ENCODE measurements around the gene FCAMR.
A peak's percentile ranks its signal among the peaks of the same experiment; 100 is the strongest.

FCAMR gene

DNA sequence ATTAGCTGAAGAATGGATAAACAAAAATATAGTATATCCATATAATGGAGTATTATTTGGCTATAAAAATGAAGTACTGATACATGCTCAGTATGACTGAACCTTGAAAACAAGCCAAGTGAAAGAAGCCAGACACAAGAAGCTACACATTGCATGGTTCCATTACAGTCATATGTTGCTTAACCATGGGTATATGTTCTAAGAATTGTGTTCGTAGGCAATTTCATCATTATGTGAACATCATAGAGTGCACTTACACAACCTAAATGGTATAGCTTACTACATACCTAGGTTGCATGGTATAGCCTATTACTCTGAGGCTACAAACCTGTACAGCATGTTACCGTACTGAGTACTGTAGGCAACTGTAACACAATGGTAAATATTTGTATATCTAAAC is 28.6 kb upstream of the FCAMR start:
- no peak for DNase-seq (ENCODE audit: low read depth in 2 of 2)

DNA sequence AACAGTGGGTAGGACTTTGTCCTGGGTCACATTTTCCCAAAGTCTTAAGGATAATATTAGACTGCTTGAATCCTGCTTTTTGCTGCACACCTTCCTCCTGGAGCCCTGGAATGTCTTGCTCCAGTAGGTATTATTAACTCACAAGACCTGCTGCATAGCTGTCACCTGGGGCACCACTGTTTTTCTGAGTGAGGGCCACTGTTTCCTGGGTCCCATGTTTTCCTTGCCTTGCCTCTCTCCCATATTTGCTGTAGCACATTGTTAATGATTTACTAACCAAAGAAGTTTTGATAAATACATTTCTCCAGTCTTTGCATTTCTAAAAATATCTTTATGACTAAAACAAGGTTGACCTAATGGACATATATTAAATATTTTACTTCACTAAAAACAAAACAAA is 22.5 kb upstream of the FCAMR start:
- DNase-seq (ENCODE audit: low read depth in 2 of 2) = no peak

DNA sequence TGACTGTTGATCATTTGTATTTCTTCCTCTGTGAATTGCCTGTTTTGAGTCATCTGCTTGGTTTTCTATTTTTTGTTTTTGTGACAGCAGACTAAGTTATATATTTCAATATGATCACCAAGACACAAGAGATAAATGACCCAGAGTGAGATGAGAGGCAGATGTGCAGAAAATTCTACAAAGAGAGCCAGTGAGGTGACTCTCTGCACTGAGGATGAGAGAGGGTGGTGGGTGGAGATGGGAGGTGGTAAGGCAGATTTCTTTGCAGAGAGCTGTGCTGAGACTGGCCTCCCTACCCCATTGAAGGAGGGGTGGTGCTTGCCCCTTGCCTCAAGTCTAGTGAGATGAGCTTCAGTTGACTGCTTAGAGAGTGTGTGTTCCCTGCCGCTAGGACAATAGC is 17.6 kb upstream of the FCAMR start:
- DNase-seq (ENCODE audit: low read depth in 2 of 2) = no peak

DNA sequence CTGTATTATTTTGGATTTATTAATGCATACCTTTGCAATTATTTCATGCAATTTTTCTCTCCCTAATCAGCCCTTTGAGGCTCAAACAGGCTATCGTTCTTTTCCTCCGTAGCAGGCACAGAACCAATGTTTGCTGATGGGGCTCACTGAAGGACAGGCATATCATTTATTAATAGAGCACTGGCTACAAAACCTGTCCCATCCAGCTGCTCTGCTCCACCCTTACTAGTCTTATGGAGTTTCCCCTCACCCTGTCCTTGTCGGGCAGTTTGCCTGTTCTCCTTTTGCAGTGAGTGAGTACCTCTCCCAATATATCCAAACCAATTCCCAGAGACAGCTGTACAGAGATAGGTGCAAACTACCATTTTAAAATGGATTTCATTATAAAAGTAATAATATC is 16.6 kb upstream of the FCAMR start:
- DNase-seq (ENCODE audit: low read depth in 2 of 2) = no peak

DNA sequence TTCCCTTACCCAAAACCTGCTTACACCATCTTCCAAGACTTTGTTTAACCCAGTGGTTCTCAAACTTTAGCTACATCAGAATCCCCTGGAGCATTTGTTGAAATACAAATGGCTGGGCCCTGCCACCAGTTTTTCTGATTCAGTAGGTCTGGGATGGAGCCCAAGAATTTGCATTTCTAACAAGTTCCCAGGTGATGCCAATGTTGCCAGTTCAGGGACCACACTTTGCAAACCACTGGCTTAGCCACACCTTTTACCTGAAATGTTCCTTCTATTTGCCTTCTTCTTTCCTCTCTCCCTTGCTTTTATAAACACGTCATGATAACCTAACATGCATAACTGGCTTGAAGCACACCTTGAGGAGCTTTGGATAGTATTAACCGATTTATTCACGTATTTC is 16.1 kb upstream of the FCAMR start:
- DNase-seq (ENCODE audit: low read depth in 2 of 2) = no peak

DNA sequence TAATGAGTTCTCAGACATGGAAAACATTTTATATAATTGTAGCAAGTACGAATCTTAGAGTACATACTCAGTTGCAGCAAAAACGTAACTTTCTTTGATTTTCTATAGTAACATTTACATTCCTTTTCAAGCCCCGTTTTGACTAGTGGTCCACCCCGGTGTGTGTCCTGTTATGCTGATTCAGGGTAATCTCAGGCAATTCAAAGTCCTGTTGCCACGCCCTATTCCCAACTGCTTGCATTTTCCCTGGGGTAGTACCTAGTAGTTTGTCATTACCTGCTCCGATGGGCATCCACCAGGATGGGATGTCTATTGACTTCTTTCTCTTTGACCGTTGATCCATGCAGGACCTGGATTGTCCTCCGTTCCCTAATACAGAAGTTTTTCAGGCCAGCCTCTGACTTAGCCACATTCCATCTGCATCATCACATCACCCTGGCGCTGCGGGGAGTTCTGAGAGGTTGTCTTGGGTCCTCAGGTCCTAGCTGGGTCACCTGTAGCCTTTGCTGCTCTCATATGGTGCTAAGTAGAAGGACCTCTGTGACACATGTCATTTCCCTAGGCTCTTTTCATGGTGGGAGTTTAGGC is 15.0 kb upstream of the FCAMR start:
- DNase-seq (ENCODE audit: low read depth in 2 of 2) = no peak

DNA sequence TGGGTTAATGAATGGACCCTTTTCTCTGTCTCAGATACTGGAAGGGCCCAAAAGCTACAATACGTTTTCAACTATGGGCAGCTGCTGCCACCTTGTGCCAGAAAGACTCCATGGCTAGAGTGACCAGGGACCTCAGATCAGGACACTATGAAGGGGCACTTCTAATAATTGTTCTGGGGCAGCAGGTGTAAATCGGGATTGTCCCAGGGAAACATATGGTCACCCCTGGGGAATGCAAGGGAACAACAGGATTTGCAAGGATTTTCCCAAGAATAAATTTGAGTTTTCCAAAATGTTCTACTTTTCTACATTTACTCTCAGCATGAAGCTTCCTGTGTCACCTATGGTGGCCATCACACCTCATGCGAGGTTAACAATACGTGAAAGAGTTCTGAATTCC is 12.0 kb upstream of the FCAMR start:
- DNase-seq (ENCODE audit: low read depth in 2 of 2) = no peak

DNA sequence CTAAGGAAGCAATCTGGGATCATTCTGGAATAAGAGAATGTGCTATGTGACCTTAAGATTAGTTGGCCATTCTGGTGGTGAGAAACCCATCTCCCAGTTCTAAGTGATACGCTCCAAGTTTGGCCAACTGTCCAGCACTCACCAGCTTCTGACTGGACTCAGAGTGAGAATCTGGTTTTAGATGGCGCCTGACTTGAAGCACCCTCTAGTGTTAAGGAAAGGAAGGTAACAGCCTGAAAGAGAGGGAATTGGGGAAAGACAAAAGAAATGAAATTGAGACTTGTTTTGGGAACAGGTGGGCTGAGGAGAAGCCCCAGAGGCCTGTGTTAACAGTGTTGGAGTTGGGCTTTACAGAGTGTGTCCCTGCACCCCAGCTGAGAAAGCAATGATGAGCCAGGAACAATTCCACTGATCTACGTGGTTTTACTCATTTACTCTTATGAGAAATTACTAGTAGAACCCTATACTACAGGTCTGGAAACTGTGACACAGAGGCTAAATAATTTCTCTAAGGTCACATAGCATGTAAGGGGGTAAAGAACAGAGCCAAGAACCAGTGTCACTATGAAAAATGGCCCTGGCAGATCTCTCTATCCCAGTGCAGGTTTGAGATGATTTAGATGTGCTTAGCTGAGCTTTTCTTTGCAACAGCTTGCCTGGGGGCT is 9.3 kb upstream of the FCAMR start:
- DNase-seq (ENCODE audit: low read depth in 2 of 2) = no peak

DNA sequence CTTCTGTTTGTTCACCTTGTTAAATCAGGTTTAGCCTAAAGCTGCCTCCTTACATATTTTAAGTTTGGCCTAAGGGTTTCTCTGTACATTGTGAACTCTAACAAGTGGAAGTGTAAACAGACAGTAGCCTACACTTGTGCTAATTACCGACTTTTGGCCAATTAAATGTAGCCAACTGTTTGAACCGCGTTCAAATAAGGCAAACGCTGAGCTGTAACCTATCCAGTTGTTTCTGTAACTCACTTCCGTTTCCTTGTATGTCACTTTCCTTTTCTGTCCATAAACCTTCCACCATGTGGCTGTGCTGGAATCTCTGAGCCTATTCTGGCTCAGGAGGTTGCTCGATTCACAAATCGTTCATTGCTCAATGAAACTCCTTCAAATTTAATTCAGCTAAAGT is 8.0 kb upstream of the FCAMR start:
- no peak for DNase-seq (ENCODE audit: low read depth in 2 of 2)

DNA sequence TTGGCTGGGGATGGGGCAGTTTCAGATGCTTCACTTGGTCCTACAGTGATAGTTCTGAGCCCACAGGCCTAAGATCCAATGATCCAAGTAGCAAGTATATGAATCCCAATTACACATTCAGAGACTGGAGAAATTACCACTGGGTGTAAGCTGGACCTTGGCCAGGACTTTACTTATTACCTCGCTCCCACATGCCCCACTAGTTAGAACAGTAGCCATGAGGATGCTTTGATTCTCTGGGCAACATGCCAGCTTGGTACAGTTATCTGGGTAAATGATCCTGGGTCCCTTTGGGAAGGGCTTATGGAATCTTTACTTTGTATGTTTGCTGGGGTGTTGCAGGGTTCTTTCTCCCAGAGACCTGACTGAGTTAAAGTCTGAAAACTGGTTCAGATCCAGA is 5.0 kb upstream of the FCAMR start:
- no peak for DNase-seq (ENCODE audit: low read depth in 2 of 2)

DNA sequence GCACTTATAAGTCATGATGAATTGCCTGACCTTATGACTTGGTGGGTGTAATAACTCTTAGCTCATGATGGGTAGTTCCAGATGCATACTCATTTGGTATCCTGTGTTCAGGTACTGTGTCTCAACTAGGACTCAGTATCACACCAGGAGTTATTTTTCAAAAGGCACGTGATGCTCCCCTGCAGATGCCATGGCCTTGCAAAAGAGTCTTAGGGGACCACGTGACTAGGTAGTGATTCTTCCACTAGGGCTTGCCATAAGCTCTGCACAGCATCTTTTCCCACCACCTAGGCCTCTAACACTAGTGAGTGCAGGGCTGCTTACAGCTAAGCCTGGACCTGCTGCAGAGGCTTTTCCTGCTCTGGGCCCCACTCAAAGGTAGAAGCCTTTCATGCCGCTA is 3.9 kb upstream of the FCAMR start:
- DNase-seq (ENCODE audit: low read depth in 2 of 2) = no peak

DNA sequence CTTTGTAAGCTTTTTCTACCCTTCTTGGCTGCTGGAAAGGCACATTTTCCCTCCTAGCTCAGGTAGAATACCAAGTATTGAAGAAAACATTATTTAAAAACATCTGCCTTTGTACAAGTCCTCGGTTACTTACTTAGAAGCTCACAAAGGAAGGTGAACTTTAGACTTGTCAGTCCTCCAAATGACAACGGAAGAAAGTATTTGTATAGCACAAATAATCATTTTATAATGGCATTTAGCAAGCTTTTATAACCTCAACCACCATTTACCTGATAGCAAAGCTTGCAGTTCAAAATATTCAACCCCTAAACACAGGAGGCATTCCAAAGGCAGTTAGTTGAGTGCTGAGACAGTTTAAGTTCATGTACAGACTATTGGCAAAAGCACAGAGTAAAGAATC is 2.5 kb upstream of the FCAMR start:
- DNase-seq (ENCODE audit: low read depth in 2 of 2) = no peak

DNA sequence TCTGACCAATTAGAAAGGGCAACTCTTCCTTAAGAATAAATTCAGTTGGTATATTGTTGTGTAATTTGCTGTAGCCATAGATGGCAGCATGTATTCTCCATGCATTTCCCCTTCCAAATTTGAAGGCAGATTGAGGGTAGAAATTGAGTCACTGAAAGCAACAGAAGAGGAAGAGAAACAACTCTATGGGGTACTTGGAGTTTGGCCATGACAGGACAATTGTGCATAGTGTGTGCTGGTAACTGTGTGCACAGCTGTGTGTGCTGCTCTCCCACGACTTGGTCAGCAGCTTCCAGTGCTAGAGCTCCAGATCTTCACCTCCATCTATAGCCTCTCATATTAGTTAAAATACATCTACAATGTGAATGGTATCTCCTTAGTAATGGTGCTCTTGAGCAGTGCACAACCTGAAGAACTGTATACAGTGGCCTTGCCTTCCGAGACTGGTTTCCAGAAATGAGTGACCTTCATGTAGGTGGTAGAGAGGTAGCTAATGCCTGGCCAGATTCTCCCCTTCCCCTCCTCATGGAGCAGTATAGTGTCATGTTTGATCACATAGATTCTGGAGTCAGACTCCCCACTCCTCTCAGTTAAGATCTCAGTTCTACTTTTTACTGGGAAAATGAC is 882 bp upstream of the FCAMR start:
- no peak for DNase-seq (ENCODE audit: low read depth in 2 of 2)

DNA sequence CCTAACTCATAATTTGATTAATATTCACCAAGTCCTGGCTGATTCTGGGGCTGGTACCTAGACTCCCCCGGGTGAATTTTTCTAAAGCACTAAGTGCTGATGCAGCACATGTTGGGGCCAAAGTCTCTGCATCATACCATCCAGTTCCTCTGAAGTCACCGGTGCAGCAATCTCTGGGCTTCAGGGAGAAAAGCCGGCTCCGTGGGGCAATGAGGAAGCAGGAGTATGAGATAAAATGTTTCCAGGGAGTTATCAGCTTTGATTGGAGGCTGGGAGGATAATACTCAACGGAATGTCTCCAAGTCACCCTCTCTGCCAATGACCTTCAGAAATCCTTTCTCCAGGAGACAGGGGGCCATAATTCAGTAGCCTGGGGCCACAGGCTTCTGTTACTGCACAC is 1.2 kb downstream of the FCAMR start:
- no peak for DNase-seq (ENCODE audit: low read depth in 2 of 2)

DNA sequence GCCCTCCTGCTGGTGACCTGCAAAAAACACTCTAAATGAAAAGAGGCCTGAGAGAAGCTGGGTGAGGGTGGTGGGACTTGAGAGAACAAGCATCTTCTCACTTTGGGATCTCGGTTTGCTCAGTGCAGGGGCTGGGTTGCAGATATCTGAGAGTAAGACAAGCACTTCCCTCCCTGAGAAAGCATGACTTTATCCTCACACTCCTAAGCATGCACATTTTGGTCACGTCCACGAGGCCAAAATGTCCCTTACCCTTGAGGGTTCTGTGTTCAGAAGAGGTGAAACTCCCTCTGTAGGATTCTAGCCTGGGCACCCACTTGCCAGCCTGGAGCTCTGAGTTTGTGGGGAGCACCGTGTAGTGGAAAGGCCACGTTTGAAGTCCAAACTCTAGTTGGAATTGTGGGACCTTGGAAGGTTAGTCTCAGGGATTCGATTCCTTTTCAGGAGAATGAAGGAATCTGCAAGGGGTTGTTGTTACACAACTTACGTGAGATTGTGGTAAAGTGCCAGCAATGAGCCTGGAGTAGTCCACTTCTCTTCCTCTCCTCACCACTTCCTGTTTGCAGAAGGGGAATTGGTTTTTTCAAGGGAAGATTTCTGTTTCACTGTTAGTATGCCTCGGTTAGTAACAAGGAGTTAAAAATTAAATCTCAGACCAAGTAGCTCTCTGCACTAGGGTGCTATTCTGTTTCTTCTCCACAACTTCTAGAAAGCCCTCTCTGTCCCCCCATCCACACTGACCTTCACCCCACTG is 3.0 kb downstream of the FCAMR start:
- peak in 1 of 2 experiments; percentile 13 for DNase-seq (ENCODE audit: low read depth in 2 of 2)

DNA sequence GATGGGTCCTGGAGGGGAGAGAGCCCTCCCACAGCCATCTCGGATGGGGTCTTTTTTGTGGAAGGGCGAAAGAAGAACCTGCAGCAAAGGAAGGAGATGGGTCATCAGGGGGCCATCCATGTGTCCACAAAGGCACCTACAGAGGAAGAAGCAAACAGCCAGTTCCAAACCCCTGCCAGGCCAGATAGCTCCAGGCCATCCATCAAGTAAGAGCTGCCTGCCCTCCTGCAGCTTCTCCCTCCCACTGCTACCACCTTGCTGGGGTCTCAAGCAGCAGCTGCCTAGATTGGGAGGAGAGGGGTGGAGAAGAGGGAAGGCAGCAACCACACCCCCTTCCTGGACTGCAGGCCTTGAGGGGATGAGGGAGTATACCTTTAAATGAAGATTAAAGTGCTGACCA is 4.5 kb downstream of the FCAMR start:
- no peak for DNase-seq (ENCODE audit: low read depth in 2 of 2)

DNA sequence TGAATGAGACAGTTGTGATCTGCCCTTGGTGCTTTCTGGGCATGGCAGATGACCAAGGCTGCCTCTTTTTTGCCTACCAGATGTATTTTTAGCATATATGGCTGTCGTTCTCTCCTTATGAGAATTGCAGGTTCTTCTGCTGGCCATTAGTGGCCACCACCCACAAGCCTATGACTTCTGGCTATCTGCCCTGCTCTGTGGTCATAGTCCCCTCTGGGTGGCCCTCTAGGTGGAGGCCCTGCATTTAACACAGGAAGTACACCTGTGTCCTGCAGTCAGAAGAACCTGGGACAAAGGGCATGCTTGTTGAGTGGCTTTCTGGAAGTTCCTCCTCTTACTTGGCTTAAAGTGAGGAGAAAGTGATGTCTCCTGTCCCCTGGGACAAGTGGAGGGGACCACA is 6.5 kb downstream of the FCAMR start:
- DNase-seq (ENCODE audit: low read depth in 2 of 2) = no peak

DNA sequence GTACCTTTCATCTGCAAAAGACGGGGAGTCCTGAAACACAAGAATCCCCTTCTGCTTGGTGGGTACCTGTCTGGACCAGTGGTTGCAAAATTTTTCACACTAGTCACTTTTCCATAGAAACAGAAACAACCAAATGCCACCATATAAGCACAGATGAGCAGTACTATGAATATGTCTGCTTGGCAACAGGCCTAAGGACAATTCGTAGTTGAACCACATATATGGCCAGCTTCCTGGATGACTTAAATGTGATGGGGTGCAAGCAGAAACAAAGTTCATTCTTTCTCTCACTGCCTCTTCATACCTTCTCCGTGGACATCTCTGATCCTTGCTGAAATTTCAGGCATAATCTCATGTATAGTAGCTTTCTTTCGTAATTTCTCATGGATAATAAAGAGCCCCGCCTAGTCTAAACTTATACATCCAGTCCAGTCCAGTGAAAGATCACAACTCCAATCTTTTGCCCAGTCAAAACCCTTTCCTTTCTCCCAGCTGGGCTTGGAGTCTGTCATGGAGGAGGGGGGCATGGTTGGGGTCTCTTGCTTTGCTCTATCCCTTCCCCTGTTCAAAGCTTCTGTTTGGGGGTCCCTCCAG is 7.0 kb downstream of the FCAMR start:
- no peak for DNase-seq (ENCODE audit: low read depth in 2 of 2)

DNA sequence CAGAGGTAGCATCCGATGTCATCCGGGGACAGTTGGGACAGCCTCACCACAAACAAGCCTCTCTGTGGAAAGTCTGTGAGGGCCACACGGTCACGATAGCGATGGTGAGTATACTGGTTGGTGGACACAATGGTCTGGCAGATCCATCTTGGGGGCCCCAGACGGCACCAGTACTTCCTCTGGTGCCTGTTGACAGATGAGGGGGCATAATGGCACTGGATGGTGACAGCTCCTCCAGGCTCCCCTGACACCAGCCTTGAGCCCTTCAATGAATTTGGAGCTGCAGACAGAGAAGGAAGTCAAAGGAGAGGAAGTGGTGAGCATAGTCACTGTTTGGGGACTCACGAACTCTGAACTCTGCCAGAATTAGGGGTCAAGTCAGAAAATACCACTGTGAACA is 8.0 kb downstream of the FCAMR start:
- DNase-seq (ENCODE audit: low read depth in 2 of 2) = no peak

DNA sequence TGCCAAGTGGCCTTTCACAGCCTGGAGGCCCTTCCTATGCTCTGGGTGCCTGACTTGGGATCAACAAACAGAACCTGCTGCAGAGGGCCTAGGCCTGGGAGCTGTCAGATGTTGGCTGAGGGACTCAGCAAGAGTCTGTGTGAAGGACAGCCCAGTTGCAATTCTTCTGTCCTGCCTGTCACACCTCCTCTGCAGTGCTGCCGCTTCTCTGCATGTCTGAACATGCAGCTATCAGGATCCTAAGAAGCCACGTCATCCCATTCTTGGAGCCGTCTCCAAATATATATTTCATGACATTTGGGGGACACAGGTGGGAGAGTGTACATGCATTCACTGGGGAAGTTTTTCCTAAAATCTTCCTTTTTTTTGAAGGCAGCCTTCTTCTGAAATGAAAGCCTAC is 8.6 kb downstream of the FCAMR start:
- DNase-seq (ENCODE audit: low read depth in 2 of 2) = no peak

DNA sequence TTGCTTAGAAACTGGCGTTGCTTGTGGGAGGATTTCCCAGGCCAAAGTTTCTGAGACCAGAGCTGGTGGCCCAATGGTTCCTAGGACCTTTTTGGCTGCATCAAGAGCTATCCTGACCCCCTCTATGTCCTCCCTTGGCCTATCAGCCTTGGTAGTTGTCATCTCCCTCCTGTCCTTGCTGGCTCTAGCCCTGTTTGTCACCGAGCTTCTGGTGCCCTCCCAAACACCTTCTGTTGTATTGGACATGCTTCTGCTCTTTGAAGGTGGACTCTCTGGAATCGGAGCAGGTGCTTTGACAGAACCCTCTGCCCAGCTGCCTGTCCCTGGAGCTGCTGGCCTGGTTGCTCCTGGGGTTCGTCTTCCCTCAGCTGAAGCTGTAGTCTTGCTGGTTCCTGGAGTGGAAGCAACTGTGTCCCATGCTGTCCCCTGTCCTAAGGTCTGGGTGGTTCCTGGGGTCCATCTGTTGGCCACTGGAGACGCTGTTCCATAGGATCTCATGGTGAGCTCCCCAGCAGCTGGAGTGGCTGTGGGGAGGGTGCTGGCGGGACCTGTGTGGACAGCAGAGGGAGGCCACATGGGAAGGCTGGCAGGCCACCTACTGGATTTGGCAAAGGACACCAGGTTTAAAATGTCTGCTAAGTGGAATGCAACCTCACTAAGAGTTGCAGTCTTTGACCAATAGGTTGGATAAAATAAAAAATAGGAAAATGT is 9.4 kb downstream of the FCAMR start:
- no peak for DNase-seq (ENCODE audit: low read depth in 2 of 2)

DNA sequence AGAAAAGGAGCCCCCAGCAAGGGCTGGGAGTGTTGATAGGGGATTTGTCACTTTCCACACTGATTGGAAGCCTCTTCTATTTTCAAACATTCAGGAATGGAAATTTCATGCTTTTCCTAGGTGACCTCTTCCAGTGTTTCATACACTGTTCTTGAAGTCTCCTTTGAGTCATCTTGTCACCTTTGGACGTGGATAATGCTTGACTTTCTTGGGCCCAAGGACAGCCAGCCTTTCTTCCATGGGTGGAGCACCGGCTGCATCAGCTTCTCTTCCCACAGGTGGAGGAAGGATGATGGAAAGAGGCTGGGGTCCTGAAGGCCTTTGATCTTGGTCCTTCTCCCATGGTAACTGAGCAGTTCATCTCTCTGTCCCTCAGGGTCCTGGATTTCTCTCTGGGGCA is 12.1 kb downstream of the FCAMR start:
- no peak for DNase-seq (ENCODE audit: low read depth in 2 of 2)

All from fibroblast of skin of left biceps (primary cell).